ENCODE results near the gene CMSS1.

Gene CMSS1

GRCh38 chr3:99854756-99855298 lies 37.2 kb downstream of the CMSS1 start:
- no peak for DNase-seq (ENCODE audit: low read depth)

GRCh38 chr3:99855900-99856299 lies 38.2 kb downstream of the CMSS1 start:
- DNase-seq (ENCODE audit: low read depth), result no peak

- no peak for DNase-seq (ENCODE audit: low read depth)
Observed at GRCh38 chr3:99856437-99857220, 39.0 kb downstream of the CMSS1 start.

GRCh38 chr3:99857278-99857677 lies 39.6 kb downstream of the CMSS1 start:
- DNase-seq (ENCODE audit: low read depth), result no peak

GRCh38 chr3:99858469-99858868 lies 40.8 kb downstream of the CMSS1 start:
- no peak for DNase-seq (ENCODE audit: low read depth)

- no peak for DNase-seq (ENCODE audit: low read depth)
Observed at GRCh38 chr3:99859825-99860224, 42.2 kb downstream of the CMSS1 start.

- no peak for DNase-seq (ENCODE audit: low read depth)
Observed at GRCh38 chr3:99861216-99861615, 43.6 kb downstream of the CMSS1 start.

- no peak for DNase-seq (ENCODE audit: low read depth)
Observed at GRCh38 chr3:99862208-99862607, 44.5 kb downstream of the CMSS1 start.

GRCh38 chr3:99863002-99863401 lies 45.3 kb downstream of the CMSS1 start:
- no peak for DNase-seq (ENCODE audit: low read depth)

GRCh38 chr3:99863588-99863987 lies 45.9 kb downstream of the CMSS1 start:
- no peak for DNase-seq (ENCODE audit: low read depth)

GRCh38 chr3:99864289-99864688 lies 46.6 kb downstream of the CMSS1 start:
- no peak for DNase-seq (ENCODE audit: low read depth)

GRCh38 chr3:99865321-99865720 lies 47.7 kb downstream of the CMSS1 start:
- DNase-seq (ENCODE audit: low read depth), result no peak

GRCh38 chr3:99866261-99866761 lies 48.6 kb downstream of the CMSS1 start:
- no peak for DNase-seq (ENCODE audit: low read depth)

- no peak for DNase-seq (ENCODE audit: low read depth)
Observed at GRCh38 chr3:99867594-99868310, 50.1 kb downstream of the CMSS1 start.

- DNase-seq (ENCODE audit: low read depth), result no peak
Observed at GRCh38 chr3:99868311-99868646, 50.6 kb downstream of the CMSS1 start.

- no peak for DNase-seq (ENCODE audit: low read depth)
Observed at GRCh38 chr3:99869621-99870020, 52.0 kb downstream of the CMSS1 start.

GRCh38 chr3:99870712-99871111 lies 53.0 kb downstream of the CMSS1 start:
- DNase-seq (ENCODE audit: low read depth), result no peak

- no peak for DNase-seq (ENCODE audit: low read depth)
Observed at GRCh38 chr3:99871231-99872045, 53.8 kb downstream of the CMSS1 start.

GRCh38 chr3:99872923-99873254 lies 55.2 kb downstream of the CMSS1 start:
- no peak for DNase-seq (ENCODE audit: low read depth)

- DNase-seq (ENCODE audit: low read depth), result no peak
Observed at GRCh38 chr3:99873269-99874102, 55.8 kb downstream of the CMSS1 start.

- no peak for DNase-seq (ENCODE audit: low read depth)
Observed at GRCh38 chr3:99874237-99875002, 56.8 kb downstream of the CMSS1 start.
